ENCODE measurements around the gene STAMBP. TPM values are rescaled to one million over a fixed set of nuclear protein-coding genes. Genes with fewer than 3 reads are reported as not detected.

Gene STAMBP
- polyA plus RNA-seq, 1 donor (not counting 4 experiments of a cell fraction or from before 2014, with no cell fraction given), result 95.4 TPM

- Histone ChIP-seq H3K9ac (ENCODE audit: control insufficient read depth, extremely low read depth, insufficient read depth, low read length) (no peak overlapping the region), H3K9me3 (ENCODE audit: control insufficient read depth, low read depth, low read length) (no peaks in the 10 kb centered on the region), H3K4me2 (ENCODE audit: control insufficient read depth, extremely low read depth, insufficient read depth, low read depth, low read length) (no peak overlapping the region), H2AFZ (ENCODE audit: control insufficient read depth, low read length) (no peak overlapping the region), H3K27me3 (ENCODE audit: control insufficient read depth, extremely low read depth, insufficient read depth, low read length) (no peaks in the 10 kb centered on the region), H3K79me2 (ENCODE audit: control insufficient read depth, insufficient read depth, low read length) (no peaks in the 10 kb centered on the region), H3K36me3 (ENCODE audit: control insufficient read depth in 2 of 2, extremely low read depth in 1 of 2, insufficient read depth in 2 of 2, low read length in 2 of 2) (no peaks in the 10 kb centered on the region), H3K4me1 (ENCODE audit: control insufficient read depth, extremely low read depth, insufficient read depth, low read length) (no peaks in the 10 kb centered on the region), H3K9me1 (ENCODE audit: control insufficient read depth, extremely low read depth, insufficient read depth, low read length) (no peaks in the 10 kb centered on the region), H3K27ac (ENCODE audit: control insufficient read depth, insufficient read depth, low read length) (no peak overlapping the region), H3K4me3 (ENCODE audit: control insufficient read depth in 2 of 3, extremely low read depth in 1 of 3, insufficient read depth in 2 of 3, low read depth in 1 of 3, low read length in 3 of 3) (no peak overlapping the region), H4K20me1 (ENCODE audit: control insufficient read depth, extremely low read depth, insufficient read depth, low read length) (no peaks in the 10 kb centered on the region)
- DNase-seq (ENCODE audit: low read depth, low spot score) (no peak), FAIRE-seq (no peak)
- no peak for TF ChIP-seq CTCF (optimal IDR thresholded peaks at IDR 0.05 in 1 of 3, IDR thresholded peaks at IDR 0.05 in 1 of 3, conservative IDR thresholded peaks at IDR 0.05 in 1 of 3; ENCODE audit: extremely low read depth in 1 of 3, insufficient read depth in 2 of 3, low read length in 3 of 3)
- no peak for TF ChIP-seq EZH2 (IDR thresholded peaks at IDR 0.05; ENCODE audit: low read length)
- dilution Hi-C loops (cut with MboI; ENCODE audit: extremely low pct_ligation_motif_present, low sequenced_read_pairs), result no loop called here
Observed at GRCh38 chr2:73897240-73897583, 68.5 kb downstream of the STAMBP start.

GRCh38 chr2:73897934-73898333, 69.2 kb downstream of the STAMBP start:
- H3K4me1 ChIP-seq (ENCODE audit: control insufficient read depth, extremely low read depth, insufficient read depth, low read length), result no peaks in the 10 kb centered on the region
- H3K79me2 ChIP-seq (ENCODE audit: control insufficient read depth, insufficient read depth, low read length), result no peaks in the 10 kb centered on the region
- no peak overlapping the region for H3K4me2 ChIP-seq (ENCODE audit: control insufficient read depth, extremely low read depth, insufficient read depth, low read depth, low read length)
- FAIRE-seq (no peak), DNase-seq (ENCODE audit: low read depth, low spot score) (no peak)
- H3K9me3 ChIP-seq (ENCODE audit: control insufficient read depth, low read depth, low read length), result no peaks in the 10 kb centered on the region
- no peaks in the 10 kb centered on the region for H3K9me1 ChIP-seq (ENCODE audit: control insufficient read depth, extremely low read depth, insufficient read depth, low read length)
- no peaks in the 10 kb centered on the region for H3K36me3 ChIP-seq (ENCODE audit: control insufficient read depth in 2 of 2, extremely low read depth in 1 of 2, insufficient read depth in 2 of 2, low read length in 2 of 2)
- no peak overlapping the region for H3K27ac ChIP-seq (ENCODE audit: control insufficient read depth, insufficient read depth, low read length)
- dilution Hi-C loops (cut with MboI; ENCODE audit: extremely low pct_ligation_motif_present, low sequenced_read_pairs), result no loop called here
- TF ChIP-seq CTCF (optimal IDR thresholded peaks at IDR 0.05 in 1 of 3, IDR thresholded peaks at IDR 0.05 in 1 of 3, conservative IDR thresholded peaks at IDR 0.05 in 1 of 3; ENCODE audit: extremely low read depth in 1 of 3, insufficient read depth in 2 of 3, low read length in 3 of 3) (no peak), EZH2 (IDR thresholded peaks at IDR 0.05; ENCODE audit: low read length) (no peak)
- no peak overlapping the region for H2AFZ ChIP-seq (ENCODE audit: control insufficient read depth, low read length)
- no peak overlapping the region for H3K9ac ChIP-seq (ENCODE audit: control insufficient read depth, extremely low read depth, insufficient read depth, low read length)
- no peaks in the 10 kb centered on the region for H3K27me3 ChIP-seq (ENCODE audit: control insufficient read depth, extremely low read depth, insufficient read depth, low read length)
- H4K20me1 ChIP-seq (ENCODE audit: control insufficient read depth, extremely low read depth, insufficient read depth, low read length), result no peaks in the 10 kb centered on the region
- no peak overlapping the region for H3K4me3 ChIP-seq (ENCODE audit: control insufficient read depth in 2 of 3, extremely low read depth in 1 of 3, insufficient read depth in 2 of 3, low read depth in 1 of 3, low read length in 3 of 3)
